ENCODE data around the gene AKT1.
A peak's percentile ranks its signal among the peaks of the same experiment; 100 is the strongest.

The AKT1 gene

GRCh38 chr14:104724981-104725771 lies 70.4 kb downstream of the AKT1 start:
- no peak for DNase-seq (ENCODE audit: low read depth)
- H3K4me3 ChIP-seq (ENCODE audit: low read length): peak overlapping the region; percentile 58

GRCh38 chr14:104724407-104724980 lies 71.1 kb downstream of the AKT1 start:
- no peak for DNase-seq (ENCODE audit: low read depth)
- H3K4me3 ChIP-seq (ENCODE audit: low read length): peak overlapping the region; percentile 58
- TF ChIP-seq CTCF (conservative IDR thresholded peaks at IDR 0.05; ENCODE audit: low read depth, low read length): no peak

More at GRCh38 chr14:104724981-104725771, 70.4 kb downstream of the AKT1 start:
- TF ChIP-seq CTCF (conservative IDR thresholded peaks at IDR 0.05; ENCODE audit: low read depth, low read length): peak; percentile 52

GRCh38 chr14:104723651-104724406 lies 71.7 kb downstream of the AKT1 start, which contains the start of gene ADSS1:
ADSS1 (plus strand) TSS chr14:104724229; CDS start chr14:104724271, 42 bp downstream.
- peak within 1 kb of the TSS; percentile 58 for H3K4me3 ChIP-seq (ENCODE audit: low read length)
- DNase-seq (ENCODE audit: low read depth): no peak
- peak; percentile 82 for TF ChIP-seq CTCF (conservative IDR thresholded peaks at IDR 0.05; ENCODE audit: low read depth, low read length)

- DNase-seq (ENCODE audit: low read depth): no peak
- H3K4me3 ChIP-seq (ENCODE audit: low read length): no peak overlapping the region
- TF ChIP-seq CTCF (conservative IDR thresholded peaks at IDR 0.05; ENCODE audit: low read depth, low read length): no peak
These were observed 72.5 kb downstream of the AKT1 start for GRCh38 chr14:104722938-104723650.

GRCh38 chr14:104721505-104722431 lies 73.8 kb downstream of the AKT1 start:
- TF ChIP-seq CTCF (conservative IDR thresholded peaks at IDR 0.05; ENCODE audit: low read depth, low read length): no peak
- no peak overlapping the region for H3K4me3 ChIP-seq (ENCODE audit: low read length)
- no peak for DNase-seq (ENCODE audit: low read depth)
